ENCODE data around the gene CSNK2B.

The CSNK2B gene

GRCh38 chr6:31634969-31635575 is 30.8 kb upstream of the CSNK2B start (continued):
- no peak for TF ChIP-seq ZNF362 (tag by site-specific recombination; IDR thresholded peaks at IDR 0.05)

DNA sequence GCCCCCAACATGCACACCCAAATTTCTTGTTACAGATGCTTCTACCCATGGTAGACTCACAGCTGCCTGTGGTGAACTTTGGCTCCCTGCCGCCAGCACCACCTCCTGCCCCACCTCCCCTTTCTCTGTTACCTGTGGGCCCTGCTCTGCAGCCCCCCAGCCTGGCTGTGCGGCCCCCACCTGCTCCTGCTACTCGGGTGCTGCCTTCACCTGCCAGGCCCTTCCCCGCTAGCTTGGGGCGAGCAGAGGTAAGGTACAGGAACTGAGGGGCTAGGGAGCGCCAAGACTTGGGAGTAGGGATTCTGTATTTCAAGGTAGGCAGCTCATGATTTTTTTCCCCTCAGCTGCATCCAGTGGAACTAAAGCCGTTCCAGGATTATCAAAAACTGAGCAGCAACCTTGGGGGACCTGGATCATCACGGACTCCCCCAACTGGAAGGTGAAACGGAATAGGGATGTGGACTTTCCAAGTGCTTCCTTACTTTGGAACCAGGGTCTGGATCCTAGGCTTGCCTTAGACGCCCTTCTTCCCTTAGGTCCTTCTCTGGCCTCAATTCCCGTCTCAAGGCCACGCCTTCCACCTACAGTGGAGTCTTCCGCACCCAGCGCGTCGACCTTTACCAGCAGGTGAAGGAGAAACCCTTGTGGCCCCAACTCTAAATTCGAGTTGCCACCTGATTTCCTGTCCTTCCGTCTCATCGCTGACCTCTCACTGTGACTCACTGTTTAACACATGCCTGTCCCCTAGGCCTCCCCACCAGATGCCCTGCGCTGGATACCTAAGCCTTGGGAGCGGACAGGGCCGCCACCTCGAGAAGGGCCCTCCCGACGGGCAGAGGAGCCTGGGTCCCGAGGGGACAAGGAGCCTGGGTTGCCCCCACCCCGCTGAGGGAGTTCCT is 28.9 kb upstream of the CSNK2B start:
- H3K27ac ChIP-seq (ENCODE audit: extremely low read depth, low read depth, low read length): peak overlapping the region; percentile 37; the same call in 1 of the 2 replicates
- H3K9me3 ChIP-seq (ENCODE audit: control insufficient read depth, insufficient read depth, low read depth, low read length): no peaks in the 10 kb centered on the region
- TF ChIP-seq ZNF600 (tag by site-specific recombination; IDR thresholded peaks at IDR 0.05): peak; percentile 88
- no peak for TF ChIP-seq ZSCAN23 (tag by site-specific recombination; IDR thresholded peaks at IDR 0.05)
- TF ChIP-seq, protein P1, sequence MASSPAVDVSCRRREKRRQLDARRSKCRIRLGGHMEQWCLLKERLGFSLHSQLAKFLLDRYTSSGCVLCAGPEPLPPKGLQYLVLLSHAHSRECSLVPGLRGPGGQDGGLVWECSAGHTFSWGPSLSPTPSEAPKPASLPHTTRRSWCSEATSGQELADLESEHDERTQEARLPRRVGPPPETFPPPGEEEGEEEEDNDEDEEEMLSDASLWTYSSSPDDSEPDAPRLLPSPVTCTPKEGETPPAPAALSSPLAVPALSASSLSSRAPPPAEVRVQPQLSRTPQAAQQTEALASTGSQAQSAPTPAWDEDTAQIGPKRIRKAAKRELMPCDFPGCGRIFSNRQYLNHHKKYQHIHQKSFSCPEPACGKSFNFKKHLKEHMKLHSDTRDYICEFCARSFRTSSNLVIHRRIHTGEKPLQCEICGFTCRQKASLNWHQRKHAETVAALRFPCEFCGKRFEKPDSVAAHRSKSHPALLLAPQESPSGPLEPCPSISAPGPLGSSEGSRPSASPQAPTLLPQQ (tag by site-specific recombination; IDR thresholded peaks at IDR 0.05): no peak
- no peak for TF ChIP-seq ATF2 (tag by site-specific recombination; IDR thresholded peaks at IDR 0.05; ENCODE audit: low read depth)
- TF ChIP-seq ZNF544 (tag by site-specific recombination; IDR thresholded peaks at IDR 0.05): no peak
- TF ChIP-seq ZNF214 (tag by site-specific recombination; IDR thresholded peaks at IDR 0.05; ENCODE audit: borderline replicate concordance): no peak
- TF ChIP-seq, protein P2, sequence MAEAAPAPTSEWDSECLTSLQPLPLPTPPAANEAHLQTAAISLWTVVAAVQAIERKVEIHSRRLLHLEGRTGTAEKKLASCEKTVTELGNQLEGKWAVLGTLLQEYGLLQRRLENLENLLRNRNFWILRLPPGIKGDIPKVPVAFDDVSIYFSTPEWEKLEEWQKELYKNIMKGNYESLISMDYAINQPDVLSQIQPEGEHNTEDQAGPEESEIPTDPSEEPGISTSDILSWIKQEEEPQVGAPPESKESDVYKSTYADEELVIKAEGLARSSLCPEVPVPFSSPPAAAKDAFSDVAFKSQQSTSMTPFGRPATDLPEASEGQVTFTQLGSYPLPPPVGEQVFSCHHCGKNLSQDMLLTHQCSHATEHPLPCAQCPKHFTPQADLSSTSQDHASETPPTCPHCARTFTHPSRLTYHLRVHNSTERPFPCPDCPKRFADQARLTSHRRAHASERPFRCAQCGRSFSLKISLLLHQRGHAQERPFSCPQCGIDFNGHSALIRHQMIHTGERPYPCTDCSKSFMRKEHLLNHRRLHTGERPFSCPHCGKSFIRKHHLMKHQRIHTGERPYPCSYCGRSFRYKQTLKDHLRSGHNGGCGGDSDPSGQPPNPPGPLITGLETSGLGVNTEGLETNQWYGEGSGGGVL (tag by site-specific recombination; IDR thresholded peaks at IDR 0.05): no peak
- TF ChIP-seq ZEB2 (tag by site-specific recombination; IDR thresholded peaks at IDR 0.05): no peak
- TF ChIP-seq ZNF133 (tag by site-specific recombination; IDR thresholded peaks at IDR 0.05): no peak
- TF ChIP-seq ZNF777 (tag by site-specific recombination; IDR thresholded peaks at IDR 0.05; ENCODE audit: borderline replicate concordance): no peak
- TF ChIP-seq ZNF391 (tag by site-specific recombination; IDR thresholded peaks at IDR 0.05; ENCODE audit: borderline replicate concordance, low read depth): no peak
- TF ChIP-seq ZNF341 (tag by site-specific recombination; IDR thresholded peaks at IDR 0.05; ENCODE audit: low read depth): no peak
- TF ChIP-seq ZNF138 (tag by site-specific recombination; IDR thresholded peaks at IDR 0.05; ENCODE audit: borderline replicate concordance): no peak
- no peak for TF ChIP-seq ZNF488 (tag by site-specific recombination; IDR thresholded peaks at IDR 0.05)
- peak; percentile 42; the same call in 1 of the 2 replicates for TF ChIP-seq IKZF3 (tag by site-specific recombination; IDR thresholded peaks at IDR 0.05)
- TF ChIP-seq GLI2 (tag by site-specific recombination; IDR thresholded peaks at IDR 0.05; ENCODE audit: borderline replicate concordance, low read depth): no peak
- peak; percentile 75 for TF ChIP-seq ZNF10 (tag by site-specific recombination; IDR thresholded peaks at IDR 0.05)
- ChIA-PET POLR2A (interaction anchor here (0.5 to 11.0 kb wide), 3 partner anchors 11 to 107 kb away, joined by 5 to 123 read pairs (median 76); partner anchors contain the start of gene BAG6), CTCF (interaction anchor here (0.5 kb wide), 1 partner anchor 15 kb away, joined by 3 read pairs; no protein-coding TSS in a partner anchor)
- H3K36me3 ChIP-seq (ENCODE audit: control insufficient read depth in 2 of 2, insufficient read depth in 1 of 2, low read length in 2 of 2): peaks cover 35 to 96% of the 10 kb centered on the region in 2 experiments
- no peaks in the 10 kb centered on the region for H3K4me1 ChIP-seq (ENCODE audit: control insufficient read depth, insufficient read depth, low read length)
- no peak overlapping the region for H3K4me3 ChIP-seq (ENCODE audit: low read depth, low read length)
